HG03565 (cell line): ENCODE results near the gene SIRPB2.

Experiments
- ATAC-seq: cut with Tn5 transposase; IDR thresholded peaks from one replicate; pipeline ENCODE4 v1.9.1; 2021; ENCODE audit warnings: mild to moderate bottlenecking, moderate library complexity; ENCODE audit not compliant: unreplicated experiment

Gene SIRPB2

GRCh38 chr20:1491281-1491840, at the start of gene SIRPB2:
SIRPB2 (minus strand) TSS chr20:1491420; CDS start chr20:1491359, 61 bp downstream.
- no peak for ATAC-seq

GRCh38 chr20:1539816-1540419, 48.7 kb upstream of the SIRPB2 start:
- no peak for ATAC-seq

GRCh38 chr20:1538655-1539054, 47.4 kb upstream of the SIRPB2 start:
- no peak for ATAC-seq

- ATAC-seq, result no peak
Measured at GRCh38 chr20:1537731-1538058, 46.5 kb upstream of the SIRPB2 start.

GRCh38 chr20:1536893-1537730, 45.9 kb upstream of the SIRPB2 start:
- no peak for ATAC-seq

DNA sequence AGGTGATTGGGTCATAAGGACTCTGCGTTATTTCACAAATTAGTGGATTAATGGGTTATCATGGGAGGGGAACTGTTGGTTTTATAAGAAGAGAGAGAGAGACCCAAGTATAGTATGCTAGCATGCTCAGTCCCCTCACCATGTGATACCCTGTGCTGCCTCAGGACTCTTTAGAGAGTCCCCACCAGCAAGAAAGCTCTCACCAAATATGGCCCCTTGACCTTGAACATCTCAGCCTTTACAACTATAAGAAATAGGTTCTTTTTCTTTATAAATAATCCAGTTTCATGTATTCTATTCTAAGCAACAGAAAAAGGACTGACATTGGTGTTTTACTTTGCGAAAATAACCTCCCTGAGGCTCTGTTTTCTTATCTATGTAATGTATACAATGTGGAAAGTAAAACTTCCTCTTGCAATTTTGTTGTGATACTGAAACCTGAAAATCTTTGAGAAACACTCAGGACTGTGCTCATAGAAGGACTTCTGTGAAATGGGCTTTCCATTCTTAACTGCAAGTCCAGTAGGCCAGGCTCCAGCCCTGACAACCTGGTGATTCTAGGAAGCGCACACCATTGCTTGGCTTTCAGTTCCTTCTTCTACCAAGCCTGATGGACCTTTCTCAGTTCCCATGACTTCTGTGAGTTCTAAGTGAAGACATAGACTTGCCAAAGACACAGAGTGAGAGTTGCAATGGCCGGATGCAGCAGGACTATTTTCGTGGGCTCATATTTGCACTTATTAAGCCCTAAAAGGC, 44.4 kb upstream of the SIRPB2 start:
- ATAC-seq, result peak; percentile 88

- ATAC-seq, result no peak
Measured at GRCh38 chr20:1534526-1534925, 43.3 kb upstream of the SIRPB2 start.

DNA sequence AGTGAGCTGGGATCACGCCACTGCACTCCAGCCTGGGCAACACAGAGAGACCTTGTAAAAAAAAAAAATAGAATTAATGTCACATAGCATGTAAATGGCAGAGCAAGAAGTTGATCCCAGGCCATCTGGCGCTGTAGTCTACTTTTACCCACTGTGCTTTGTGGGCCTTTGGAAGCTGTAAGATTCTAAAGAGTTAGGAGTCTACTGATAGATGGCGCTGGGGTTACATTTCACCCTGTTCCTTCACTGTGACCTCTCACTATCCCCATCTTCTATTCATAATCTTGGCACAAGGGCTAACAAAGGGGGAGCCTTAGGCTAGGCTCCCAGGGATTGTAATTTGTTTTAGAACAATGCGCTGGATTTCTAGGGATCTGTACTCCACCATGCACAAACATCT, 41.8 kb upstream of the SIRPB2 start:
- ATAC-seq, result no peak

- no peak for ATAC-seq
Measured at GRCh38 chr20:1528811-1529210, 37.6 kb upstream of the SIRPB2 start.

DNA sequence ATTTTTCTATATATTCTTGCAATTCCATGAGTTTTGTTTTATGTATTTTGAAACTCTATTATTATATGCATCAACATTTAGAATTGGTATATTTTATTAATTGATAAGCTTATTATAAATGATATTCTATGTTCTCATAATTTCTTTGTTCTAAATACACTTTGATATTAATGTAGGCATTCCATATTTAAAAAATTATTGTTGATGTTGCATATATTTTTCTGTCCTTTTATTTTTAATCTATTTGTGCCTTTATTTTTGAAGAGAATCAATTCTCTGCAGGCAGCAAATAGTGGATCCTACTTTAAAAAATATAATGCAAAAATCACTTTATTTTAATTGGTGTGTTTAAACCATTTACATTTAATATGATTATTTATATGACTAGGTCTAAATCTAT, 36.7 kb upstream of the SIRPB2 start:
- no peak for ATAC-seq

DNA sequence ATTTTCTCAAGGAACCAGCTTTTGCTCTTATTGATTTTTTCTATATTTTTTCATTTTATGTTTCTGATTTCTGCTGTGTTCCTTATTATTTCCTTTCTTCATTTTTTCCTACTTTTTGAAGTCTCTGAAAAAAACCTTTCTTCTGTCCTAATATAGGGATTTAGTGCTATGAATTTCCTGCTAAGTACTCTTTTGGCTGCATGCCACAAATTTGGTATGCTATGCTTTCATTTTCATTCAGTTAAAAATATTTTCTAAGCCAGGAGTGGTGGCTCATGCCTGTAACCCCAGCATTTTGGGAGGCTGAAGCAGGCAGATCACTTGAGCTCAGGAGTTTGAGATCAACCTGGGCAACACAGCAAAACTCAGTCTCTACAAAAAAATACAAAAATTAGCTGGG, 35.7 kb upstream of the SIRPB2 start:
- no peak for ATAC-seq

DNA sequence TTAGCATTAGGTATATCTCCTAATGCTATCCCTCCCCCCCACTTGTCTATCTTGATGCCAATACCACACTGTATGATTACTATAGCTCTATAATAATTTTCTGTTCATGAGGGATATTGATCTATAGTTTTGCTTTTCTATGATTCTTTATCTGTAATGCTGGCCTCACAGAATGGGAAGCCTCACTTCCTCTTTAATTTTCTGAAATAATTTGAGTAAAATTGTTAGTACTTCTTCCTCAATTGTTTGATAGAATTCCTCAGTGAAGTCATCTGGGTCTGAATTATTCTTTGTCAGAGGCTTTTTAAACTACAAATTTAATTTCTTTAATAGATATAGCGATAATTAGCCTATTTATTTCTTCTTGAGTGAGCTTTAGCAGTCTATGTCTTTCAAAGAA, 35.1 kb upstream of the SIRPB2 start:
- no peak for ATAC-seq

GRCh38 chr20:1524004-1524403, 32.8 kb upstream of the SIRPB2 start:
- ATAC-seq, result no peak

DNA sequence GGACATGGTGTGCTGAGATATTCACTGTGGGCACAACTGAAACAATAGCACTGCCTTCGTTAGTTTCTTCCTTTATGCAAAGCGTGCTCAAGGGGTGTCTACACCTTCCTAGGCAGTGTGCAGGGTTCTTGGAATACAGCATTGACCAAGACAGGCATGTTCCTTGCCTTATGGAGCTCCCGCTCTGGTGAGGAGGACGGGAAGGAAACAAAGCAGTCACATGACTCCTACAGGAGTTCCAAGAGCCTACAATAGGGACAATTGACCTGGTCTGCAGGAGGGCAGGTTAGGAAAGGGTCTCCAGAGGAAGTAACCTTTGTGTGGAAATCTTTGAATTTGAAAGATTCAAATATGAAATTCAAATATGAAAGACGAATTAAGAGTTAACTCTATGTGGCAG, 25.8 kb upstream of the SIRPB2 start:
- no peak for ATAC-seq

GRCh38 chr20:1513801-1514200, 22.6 kb upstream of the SIRPB2 start:
- no peak for ATAC-seq

GRCh38 chr20:1509237-1509636, 18.0 kb upstream of the SIRPB2 start:
- ATAC-seq, result no peak

DNA sequence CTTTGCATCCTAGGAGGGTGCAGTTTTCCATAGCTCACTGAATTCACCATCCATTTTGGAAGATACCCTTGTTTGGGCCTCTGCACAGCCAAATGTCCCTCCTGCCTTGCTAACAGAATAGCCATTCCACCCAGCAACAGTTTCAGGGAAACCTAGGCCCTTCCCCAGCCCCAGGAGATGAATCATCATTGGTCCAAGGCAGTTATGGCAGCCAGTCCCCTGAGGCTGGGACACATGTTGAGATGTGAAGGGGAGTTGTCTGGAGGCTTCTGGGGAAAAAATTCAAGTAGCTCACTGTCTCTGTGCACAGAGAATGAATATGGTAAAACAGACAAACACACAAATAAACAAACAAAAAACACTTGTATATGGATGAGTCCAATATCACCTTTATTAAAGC, 17.4 kb upstream of the SIRPB2 start:
- ATAC-seq, result no peak

DNA sequence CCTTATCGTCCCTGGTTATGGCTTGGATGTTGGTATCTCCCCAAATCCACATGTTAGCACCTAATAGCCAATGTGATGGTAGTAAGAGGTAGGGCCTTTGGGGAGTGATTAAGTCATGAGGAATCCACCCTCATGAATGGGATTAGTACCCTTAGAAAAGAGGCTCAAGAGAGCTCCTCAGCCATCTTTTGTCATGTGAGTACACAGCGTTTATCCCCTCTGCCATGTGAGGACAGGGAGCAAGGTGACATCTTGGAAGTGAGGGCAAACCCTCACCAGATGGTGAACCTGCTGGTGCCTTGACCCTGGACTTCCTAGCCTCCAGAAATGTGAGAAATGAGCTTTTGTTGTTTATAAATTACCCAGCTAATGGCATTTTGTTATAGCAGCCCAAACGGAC, 16.1 kb upstream of the SIRPB2 start:
- no peak for ATAC-seq

GRCh38 chr20:1505871-1506270, 14.7 kb upstream of the SIRPB2 start:
- ATAC-seq, result no peak

- ATAC-seq, result no peak
Measured at GRCh38 chr20:1505361-1505760, 14.1 kb upstream of the SIRPB2 start.

GRCh38 chr20:1503564-1504227, 12.5 kb upstream of the SIRPB2 start:
- ATAC-seq, result peak; percentile 96
